H1 (cell line): ENCODE measurements around the gene BRD2. TPM values are rescaled to one million over a fixed set of nuclear protein-coding genes. Genes with fewer than 3 reads are reported as not detected.

ENCODE experiments used
- CEBPB ChIP-seq: IDR thresholded peaks from 2 replicates; pipeline ENCODE4 v1.6.1; 2012; ENCODE audit warnings: low read depth, low read length
- GTF2F1 ChIP-seq: IDR thresholded peaks from 2 replicates; pipeline ENCODE4 v1.6.1; 2012; ENCODE audit warnings: low read depth, low read length, improper control_type of control experiment, borderline replicate concordance
- KDM5A ChIP-seq: fragments of 200-600 bp; IDR thresholded peaks from 2 replicates; pipeline ENCODE4 v1.7.1; 2012; ENCODE audit warnings: mild to moderate bottlenecking, low read length, inconsistent platforms, mixed read lengths
- SIN3A ChIP-seq, 2 experiments: IDR thresholded peaks in 1 of 2; conservative IDR thresholded peaks in 1 of 2; 2 replicates each; pipeline ENCODE4 v1.6.1; 2011 to 2012; ENCODE audit warnings: low read length in 2 of 2, improper control_type of control experiment in 1 of 2, low read depth in 1 of 2, mild to moderate bottlenecking in 1 of 2
- SIRT6 ChIP-seq: IDR thresholded peaks from one replicate; pipeline ENCODE4 v1.7.1; 2012; ENCODE audit warnings: low read length, inconsistent platforms
- SP4 ChIP-seq: IDR thresholded peaks from 2 replicates; pipeline ENCODE4 v1.6.1; 2012; ENCODE audit warnings: low read length, inconsistent platforms
- TAF7 ChIP-seq: optimal IDR thresholded peaks from 2 replicates; pipeline ENCODE3; 2011; ENCODE audit warnings: low read depth, mild to moderate bottlenecking, inconsistent platforms, low read length, moderate library complexity, borderline replicate concordance
- USF2 ChIP-seq: IDR thresholded peaks from 2 replicates; pipeline ENCODE4 v1.6.1; 2011; ENCODE audit warnings: low read length, improper control_type of control experiment
- polyA plus RNA-seq, 7 experiments: library from polyadenylated mRNA; depleted of rRNA in 3 of 7; stranded (reverse) in 5 of 7; unstranded in 2 of 7; fragments of >200 nt in 5 of 7; fragments of 200-250 nt in 2 of 7; gene quantifications; 1 replicate in 5 of 7; 2 replicates in 1 of 7; 4 replicates in 1 of 7; pipeline versions ENCODE4 v1.2.1 to v1.2.3, GENCODE V29; 2011 to 2013; ENCODE audit warnings: missing spikeins in 2 of 7, mixed read lengths in 2 of 7
- total RNA-seq: library from RNA; stranded (reverse); fragmentation: NEBNext Ultra II Directional; extraction: Animal tissue kit (Norgen Biotek cat#: 25700); gene quantifications from 2 replicates; pipeline ENCODE4 v1.2.1, GENCODE V29; 2021

Gene BRD2
- total and polyA plus RNA-seq, 2 of the 8 experiments (the other 6 are each of a cell fraction or from before 2014, with no cell fraction given) = 132 to 185 TPM

- TF ChIP-seq USF2 (no peak), TAF7 (no peak), SIRT6 (no peak), KDM5A (no peak), SIN3A (conservative IDR thresholded peaks at IDR 0.05 in 1 of 2, IDR thresholded peaks at IDR 0.05 in 1 of 2; ENCODE audit: low read depth in 1 of 2, low read length in 2 of 2) (no peak), CEBPB (no peak), SP4 (no peak), GTF2F1 (no peak)
- TF ChIP-seq, all 59 proteins: peak for 0
Observed at GRCh38 chr6:32922083-32922482, 46.3 kb upstream of the BRD2 start (continued).
